GM12878 (cell line): Measurements from ENCODE around the gene ACTA2. TPM values are rescaled to one million over a fixed set of nuclear protein-coding genes. Genes with fewer than 3 reads are reported as not detected.

Experiments used
- ATAC-seq: fragments of 200-7000 bp; cut with Tn5 transposase; 3 replicates; pipeline ENCODE4 v1.9.1; 2020; ENCODE audit warnings: mild to moderate bottlenecking, moderate library complexity
- BruUV-seq: library from RNA; stranded (reverse); fragments of 400-500 nt; replicated peaks from 2 replicates; lab custom pipeline; 2021; lab: Mats Ljungman, UMichigan
- CTCF ChIA-PET: fragments of 300-600 bp; sonication (Branson Sonifier 250); formaldehyde crosslinking; extraction: SDS; loops from one replicate; lab custom pipeline; 2021; ENCODE audit warnings: inconsistent platforms; lab: Yijun Ruan, JAX
- POLR2A ChIA-PET: fragments of 350-600 bp; formaldehyde crosslinking; extraction: SDS; loops from one replicate; lab custom pipeline; 2021; ENCODE audit warnings: inconsistent platforms; lab: Charles Lee
- RAD21 ChIA-PET: fragments of 300-600 bp; sonication (Branson Sonifier 250); formaldehyde crosslinking; loops from one replicate; lab custom pipeline; 2023; ENCODE audit warnings: antibody characterized with exemption; ENCODE audit not compliant: unreplicated experiment; lab: Charles Lee
- SMC1A ChIA-PET: fragments of 300-600 bp; sonication (Branson Sonifier 250); formaldehyde crosslinking; loops from one replicate; lab custom pipeline; 2023; ENCODE audit not compliant: unreplicated experiment, uncharacterized antibody; lab: Charles Lee
- DNase-seq: peaks from one replicate; pipeline ENCODE4 v3.0.0-alpha.2; 2011; ENCODE audit warnings: low read depth, low spot score
- FAIRE-seq: peaks from 3 replicates; lab custom pipeline; 2011; peaks lifted over from hg19 to GRCh38; lab: Jason Lieb, UNC
- H2AFZ ChIP-seq: 2 replicates; pipeline ENCODE4 v1.6.0; 2011; ENCODE audit warnings: low read depth, low read length, control low read depth; ENCODE audit not compliant: control insufficient read depth
- H3K27ac ChIP-seq: 2 replicates; pipeline ENCODE4 v1.5.1; 2011; ENCODE audit warnings: control low read depth; ENCODE audit not compliant: control insufficient read depth, insufficient read depth
- H3K27me3 ChIP-seq, 2 experiments: replicated peaks in 1 of 2; 2 replicates each; pipeline versions ENCODE4 v1.6.0 to v1.6.1; 2011; ENCODE audit warnings: low read length in 1 of 2; ENCODE audit not compliant: control insufficient read depth in 2 of 2, insufficient read depth in 2 of 2
- H3K36me3 ChIP-seq, 2 experiments: 2 replicates each; pipeline ENCODE4 v1.5.1; 2011; ENCODE audit warnings: low read length in 1 of 2; ENCODE audit not compliant: control insufficient read depth in 2 of 2, insufficient read depth in 2 of 2
- H3K4me1 ChIP-seq: 2 replicates; pipeline ENCODE4 v1.6.1; 2011; ENCODE audit warnings: mild to moderate bottlenecking, low read length, moderate library complexity, mixed read lengths; ENCODE audit not compliant: control insufficient read depth, insufficient read depth
- H3K4me2 ChIP-seq: 2 replicates; pipeline ENCODE4 v1.6.0; 2011; ENCODE audit warnings: control low read depth; ENCODE audit not compliant: control insufficient read depth, insufficient read depth
- H3K4me3 ChIP-seq: fragments of 200-600 bp; sonication (generic); 2 replicates; pipeline ENCODE4 v1.5.1; 2016
- H3K79me2 ChIP-seq: 2 replicates; pipeline ENCODE4 v1.6.0; 2011; ENCODE audit warnings: low read length; ENCODE audit not compliant: control insufficient read depth, insufficient read depth
- H3K9ac ChIP-seq: 2 replicates; pipeline ENCODE4 v1.8.0; 2011; ENCODE audit warnings: low read length, control low read depth, mixed read lengths; ENCODE audit not compliant: control insufficient read depth, insufficient read depth
- H3K9me3 ChIP-seq: replicated peaks from 3 replicates; pipeline ENCODE4 v1.5.1; 2011; ENCODE audit warnings: mild to moderate bottlenecking, low read length; ENCODE audit not compliant: control insufficient read depth, insufficient read depth
- H4K20me1 ChIP-seq: 2 replicates; pipeline ENCODE4 v1.6.0; 2011; ENCODE audit not compliant: control insufficient read depth, insufficient read depth
- BHLHE40 ChIP-seq, 2 experiments: fragments of 450-650 bp in 1 of 2; IDR thresholded peaks; 2 replicates each; pipeline ENCODE4 v1.6.1; 2011 to 2017; ENCODE audit warnings: low read depth in 2 of 2, borderline replicate concordance in 1 of 2, improper control_type of control experiment in 1 of 2, low read length in 1 of 2, mild to moderate bottlenecking in 1 of 2
- CBX3 ChIP-seq: fragments of 200-600 bp; sonication (generic); IDR thresholded peaks from 2 replicates; pipeline ENCODE4 v1.6.1; 2016; ENCODE audit warnings: low read depth, borderline replicate concordance
- E2F4 ChIP-seq: IDR thresholded peaks from 2 replicates; pipeline ENCODE4 v1.6.1; 2012; ENCODE audit warnings: low read depth, low read length, improper control_type of control experiment
- HCFC1 ChIP-seq: fragments of 150-350 bp; IDR thresholded peaks from 2 replicates; pipeline ENCODE4 v1.6.1; 2014; ENCODE audit warnings: low read length
- IKZF1 ChIP-seq: fragments of 450-650 bp; conservative IDR thresholded peaks from 2 replicates; pipeline ENCODE4 v1.6.1; 2017; ENCODE audit warnings: antibody characterized with exemption, mild to moderate bottlenecking
- RAD21 ChIP-seq: IDR thresholded peaks from 2 replicates; pipeline ENCODE4 v1.6.1; 2011; ENCODE audit warnings: mild to moderate bottlenecking, low read depth, low read length, moderate library complexity; ENCODE audit not compliant: insufficient read depth
- RBBP5 ChIP-seq: fragments of 200-600 bp; sonication (generic); conservative IDR thresholded peaks from 2 replicates; pipeline ENCODE4 v1.6.1; 2016
- SMAD1 ChIP-seq: fragments of 450-650 bp; IDR thresholded peaks from 2 replicates; pipeline ENCODE4 v1.6.1; 2018; ENCODE audit warnings: mild to moderate bottlenecking, low read depth; ENCODE audit not compliant: partially characterized antibody
- SMAD5 ChIP-seq: IDR thresholded peaks from 2 replicates; pipeline ENCODE4 v1.6.1; 2016; ENCODE audit warnings: antibody characterized with exemption, low read depth
- SPI1 ChIP-seq: IDR thresholded peaks from 2 replicates; pipeline ENCODE4 v1.6.1; 2011; ENCODE audit warnings: low read depth, mild to moderate bottlenecking, low read length, moderate library complexity, borderline replicate concordance; ENCODE audit not compliant: insufficient read depth
- TAF1 ChIP-seq: IDR thresholded peaks from 2 replicates; pipeline ENCODE4 v1.6.1; 2011; ENCODE audit warnings: mild to moderate bottlenecking, low read depth, low read length, borderline replicate concordance
- TARDBP ChIP-seq: IDR thresholded peaks from 2 replicates; pipeline ENCODE4 v1.6.1; 2016; ENCODE audit warnings: borderline replicate concordance
- USF1 ChIP-seq: IDR thresholded peaks from 2 replicates; pipeline ENCODE4 v1.6.1; 2011; ENCODE audit warnings: borderline replicate concordance, low read depth, mild to moderate bottlenecking, moderate library complexity, mixed read lengths, low read length; ENCODE audit not compliant: insufficient read depth; ENCODE audit errors: extremely low read length
- ZNF592 ChIP-seq: fragments of 450-650 bp; IDR thresholded peaks from 2 replicates; pipeline ENCODE4 v1.6.1; 2017; ENCODE audit warnings: mild to moderate bottlenecking, moderate library complexity
- ZNF622 ChIP-seq: fragments of 450-650 bp; IDR thresholded peaks from 2 replicates; pipeline ENCODE4 v1.6.1; 2017; ENCODE audit warnings: mild to moderate bottlenecking, inconsistent platforms
- WGBS: methylation state at CpG from one replicate; pipeline ENCODE4 v1.1.6; 2016; ENCODE audit warnings: low lambda C conversion rate; ENCODE audit not compliant: insufficient replicate concordance, insufficient coverage; ENCODE audit errors: missing lambda C conversion rate; 5-methylcytosine and 5-hydroxymethylcytosine counted together
- in situ Hi-C: fragments of 300-500 bp; cut with MboI; formaldehyde crosslinking; loops from 9 replicates; pipeline ENCODE4 v1.14.3; 2018; ENCODE audit warnings: mixed read lengths
- intact Hi-C: fragments of 100-400 bp; cut with micrococcal nuclease; formaldehyde crosslinking; loops from one replicate; pipeline ENCODE4 v1.14.2; 2022; ENCODE audit not compliant: unreplicated experiment
- polyA plus RNA-seq, 11 experiments: library from polyadenylated mRNA; depleted of rRNA in 4 of 11; unstranded in 6 of 11; stranded (reverse) in 5 of 11; fragments of >200 nt; fragmentation: Nextera tagmentation in 4 of 11; fragmentation: Illumina TruSeq in 1 of 11; extraction: Ambion mirVana in 4 of 11; extraction: Trizol in 1 of 11; gene quantifications; 1 replicate in 1 of 11; 2 replicates in 10 of 11; pipeline versions ENCODE4 v1.2.1 to v1.2.3, GENCODE V29; 2011 to 2016; ENCODE audit warnings: inconsistent platforms in 2 of 11, missing spikeins in 2 of 11, low read depth in 1 of 11
- total RNA-seq, 4 experiments: library from RNA; depleted of rRNA in 3 of 4; stranded (reverse); fragments of >200 nt in 3 of 4; fragmentation: Illumina TruSeq in 1 of 4; extraction: Trizol in 1 of 4; gene quantifications; 2 replicates each; pipeline versions ENCODE4 v1.2.1 to v1.2.3, GENCODE V29; 2013 to 2021
- TF ChIP-seq, protein P1 (sequence below): fragments of 450-650 bp; IDR thresholded peaks from 2 replicates; pipeline ENCODE4 v1.6.1; 2017; ENCODE audit warnings: mild to moderate bottlenecking

Gene ACTA2
- total and polyA plus RNA-seq, 10 of the 15 experiments (the other 5 are each of a cell fraction or from before 2014, with no cell fraction given), result 7.4 to 78.2 (median 32.4) TPM

DNA sequence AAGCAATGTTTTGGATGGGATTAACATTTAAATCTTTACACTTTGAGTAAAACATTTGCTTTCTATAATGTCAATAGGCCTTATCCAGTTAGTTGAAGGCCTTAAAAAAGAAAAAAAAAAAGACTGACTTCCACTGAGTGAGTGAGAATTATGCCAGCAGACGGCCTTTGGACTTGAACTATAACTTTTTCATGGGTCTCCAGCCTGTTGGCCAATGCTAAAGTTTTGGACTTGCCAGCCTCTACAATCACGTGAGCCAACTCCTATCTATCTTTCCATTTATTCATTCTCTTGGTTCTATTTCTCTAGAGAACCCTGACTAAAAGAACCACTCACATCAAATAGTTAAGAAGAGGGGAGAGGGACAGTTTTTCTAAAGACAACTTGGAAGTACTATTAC lies 35.3 kb upstream of the ACTA2 start:
- ChIA-PET SMC1A (interaction anchor here (0.6 to 8.7 kb wide), 30 partner anchors 9 to 423 kb away, joined by 3 to 114 read pairs (median 5); partner anchors contain the start of gene CH25H), POLR2A (interaction anchor here (1.0 to 1.8 kb wide), 5 partner anchors 9 to 55 kb away, joined by 3 to 8 read pairs (median 5); no protein-coding TSS in a partner anchor), RAD21 (interaction anchor here (0.7 to 2.1 kb wide), 32 partner anchors 8 to 261 kb away, joined by 3 to 39 read pairs (median 5); partner anchors contain the start of gene CH25H), CTCF (interaction anchor here (0.6 to 10.6 kb wide), 54 partner anchors 8 to 745 kb away, joined by 3 to 250 read pairs (median 6); partner anchors contain the start of genes CH25H, IFIT5 and STAMBPL1)
- Histone ChIP-seq H3K36me3 (no peaks in the 10 kb centered on the region), H3K27me3 (no peaks in the 10 kb centered on the region), H4K20me1 (no peaks in the 10 kb centered on the region), H3K27ac (peak overlapping the region; percentile 7; the same call in 1 of the 2 replicates), H3K4me1 (peaks cover 10% of the 10 kb centered on the region), H3K4me2 (peak overlapping the region; percentile 45), H3K79me2 (peaks cover 42% of the 10 kb centered on the region), H3K4me3 (no peak overlapping the region), H3K9me3 (no peaks in the 10 kb centered on the region), H3K9ac (no peak overlapping the region), H2AFZ (no peak overlapping the region)
- ATAC-seq (no peak), FAIRE-seq (no peak), DNase-seq (no peak)
- in situ Hi-C loops, result no loop called here
- WGBS, result 55% methylated on average over 2 of the region's 2 CpGs
- BruUV-seq, result no TSS peak
- intact Hi-C loops, result loop anchor here (1.0 kb wide), 1 partner anchor 53 kb away; no protein-coding TSS in a partner anchor
- TF ChIP-seq CBX3, result no peak
- TF ChIP-seq RAD21, result no peak
- TF ChIP-seq TARDBP, result no peak
- TF ChIP-seq BHLHE40 (IDR thresholded peaks at IDR 0.05; ENCODE audit: borderline replicate concordance in 1 of 2, low read depth in 2 of 2, low read length in 1 of 2), result no peak
- no peak for TF ChIP-seq HCFC1
- TF ChIP-seq IKZF1, result no peak
- TF ChIP-seq, protein P1, sequence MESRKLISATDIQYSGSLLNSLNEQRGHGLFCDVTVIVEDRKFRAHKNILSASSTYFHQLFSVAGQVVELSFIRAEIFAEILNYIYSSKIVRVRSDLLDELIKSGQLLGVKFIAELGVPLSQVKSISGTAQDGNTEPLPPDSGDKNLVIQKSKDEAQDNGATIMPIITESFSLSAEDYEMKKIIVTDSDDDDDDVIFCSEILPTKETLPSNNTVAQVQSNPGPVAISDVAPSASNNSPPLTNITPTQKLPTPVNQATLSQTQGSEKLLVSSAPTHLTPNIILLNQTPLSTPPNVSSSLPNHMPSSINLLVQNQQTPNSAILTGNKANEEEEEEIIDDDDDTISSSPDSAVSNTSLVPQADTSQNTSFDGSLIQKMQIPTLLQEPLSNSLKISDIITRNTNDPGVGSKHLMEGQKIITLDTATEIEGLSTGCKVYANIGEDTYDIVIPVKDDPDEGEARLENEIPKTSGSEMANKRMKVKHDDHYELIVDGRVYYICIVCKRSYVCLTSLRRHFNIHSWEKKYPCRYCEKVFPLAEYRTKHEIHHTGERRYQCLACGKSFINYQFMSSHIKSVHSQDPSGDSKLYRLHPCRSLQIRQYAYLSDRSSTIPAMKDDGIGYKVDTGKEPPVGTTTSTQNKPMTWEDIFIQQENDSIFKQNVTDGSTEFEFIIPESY, result no peak
- TF ChIP-seq USF1, result no peak
- TF ChIP-seq RBBP5, result no peak
- no peak for TF ChIP-seq E2F4
- TF ChIP-seq SMAD5, result no peak
- no peak for TF ChIP-seq TAF1
- TF ChIP-seq SPI1, result no peak
- TF ChIP-seq ZNF592, result no peak
- no peak for TF ChIP-seq ZNF622
- no peak for TF ChIP-seq SMAD1
